Measurements from ENCODE around the gene NR6A1. TPM values are rescaled to one million over a fixed set of nuclear protein-coding genes. Genes with fewer than 3 reads are reported as not detected.

The NR6A1 gene
- total RNA-seq, 1 experiment from 2014 or later = 99.3 TPM

DNA sequence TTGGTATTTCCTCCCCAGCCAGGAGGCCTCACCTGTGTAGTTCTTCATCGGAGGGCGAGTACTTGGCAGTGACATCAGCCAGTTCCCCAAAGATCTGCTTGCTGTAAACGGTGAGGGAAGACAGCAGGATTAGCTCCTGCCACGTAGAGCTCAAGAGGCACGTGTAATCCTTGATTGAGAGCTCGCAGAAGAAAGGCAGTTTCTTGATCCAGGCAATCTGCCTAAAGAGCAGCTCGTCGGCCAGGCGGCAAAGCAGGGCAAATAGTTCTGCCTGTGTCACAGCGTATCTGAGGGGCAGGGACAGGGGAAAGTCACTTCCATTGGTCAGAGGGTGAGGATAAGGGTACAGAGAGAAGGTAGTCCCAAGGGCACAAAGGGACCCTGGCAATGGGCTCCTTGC, 235.3 kb downstream of the NR6A1 start:
- H4K8ac ChIP-seq (replicated peaks; ENCODE audit: insufficient read length, low read depth, low read length) = no peak overlapping the region
- H4K20me1 ChIP-seq (ENCODE audit: control insufficient read depth, insufficient read depth, insufficient read length) = no peaks in the 10 kb centered on the region
- Mint-ChIP-seq H3K27me3 (ENCODE audit: low read depth) (no peaks in the 10 kb centered on the region), H3K4me3 (no peak overlapping the region; a peak in 1 of 5 replicates), H3K4me1 (no peaks in the 10 kb centered on the region), H3K27ac (peak overlapping the region; percentile 16 to 71 (median 53); a peak in 5 of 7 replicates), H3K9me3 (no peaks in the 10 kb centered on the region), H3K36me3 (ENCODE audit: insufficient read depth in 1 of 3, low read depth in 3 of 3) (peaks cover 36 to 45% (median 42%) of the 10 kb centered on the region in 3 experiments)
- H3K23ac ChIP-seq (ENCODE audit: insufficient read length, low read depth, low read length) = no peak overlapping the region
- H3K9me3 ChIP-seq (ENCODE audit: control insufficient read depth, low read depth, low read length) = no peaks in the 10 kb centered on the region
- no peak overlapping the region for H3T11ph ChIP-seq (ENCODE audit: low read length)
- H2BK5ac ChIP-seq (ENCODE audit: insufficient read length, low read length) = no peak overlapping the region
- H3K79me1 ChIP-seq (ENCODE audit: insufficient read depth, low read depth, low read length, poor library complexity, severe bottlenecking) = no peaks in the 10 kb centered on the region
- H3K9ac ChIP-seq (ENCODE audit: extremely low read depth, insufficient read length, low read length) = no peak overlapping the region
- no CpG with 5 or more reads among the region's 10 CpGs for WGBS (ENCODE audit: extremely low coverage, insufficient read length, low lambda C conversion rate)
- no peak overlapping the region for H4K91ac ChIP-seq (ENCODE audit: insufficient read length, low read depth, low read length)
- no peak for DNase-seq
- no peak overlapping the region for H2AK5ac ChIP-seq (ENCODE audit: insufficient read length, low read length)
- H3K79me2 ChIP-seq (ENCODE audit: insufficient read depth, low read length) = 0 out of 2 replicates have a peak, but pooled peaks cover 1% of the 10 kb centered on the region
- H3K27ac ChIP-seq (ENCODE audit: insufficient read length, low read depth, low read length) = no peak overlapping the region
- no peak overlapping the region for H2BK120ac ChIP-seq (ENCODE audit: low read depth, low read length, poor library complexity, severe bottlenecking)
- H3K4ac ChIP-seq (ENCODE audit: low read depth, low read length) = no peak overlapping the region
- H3K56ac ChIP-seq (ENCODE audit: insufficient read length, low read depth, low read length) = no peak overlapping the region
- H2BK12ac ChIP-seq (ENCODE audit: insufficient read length, low read depth, low read length) = no peak overlapping the region
- no peak overlapping the region for H4K5ac ChIP-seq (ENCODE audit: insufficient read length, low read depth, low read length)
- no peak overlapping the region for H2BK15ac ChIP-seq (ENCODE audit: low read depth, low read length)
- H3K4me1 ChIP-seq (ENCODE audit: insufficient read depth, low read length) = no peaks in the 10 kb centered on the region
- H2BK20ac ChIP-seq (ENCODE audit: low read depth, low read length, poor library complexity, severe bottlenecking) = no peak overlapping the region
- no peaks in the 10 kb centered on the region for H3K27me3 ChIP-seq (ENCODE audit: insufficient read depth, low read length)
- no peak overlapping the region for H3K4me2 ChIP-seq (ENCODE audit: insufficient read depth, insufficient read length, low read length)
- no peak overlapping the region for H2AFZ ChIP-seq (ENCODE audit: low read length)
- no peak overlapping the region for H3K18ac ChIP-seq (ENCODE audit: insufficient read length, low read depth, low read length)
- no peak for TF ChIP-seq CTCF (conservative IDR thresholded peaks at IDR 0.05)
- no peaks in the 10 kb centered on the region for H3K23me2 ChIP-seq (ENCODE audit: insufficient read length, low read depth, low read length, poor library complexity, severe bottlenecking)
- H3K14ac ChIP-seq (ENCODE audit: insufficient read depth, low read length) = no peak overlapping the region

All from H9 (cell line).